SK-N-SH treated with all-trans-retinoic acid at 6 μM for 48 hours (cell line): ENCODE data around the gene FOXF1.

Experiments
- ATAC-seq: fragments of 200-7000 bp; cut with Tn5 transposase; 3 replicates; pipeline ENCODE4 v1.9.1; 2020; ENCODE audit warnings: mild to moderate bottlenecking, moderate library complexity
- BACH2 ChIP-seq: fragments of 250-450 bp; sonication (Bioruptor Pico); IDR thresholded peaks from 2 replicates; pipeline ENCODE4 v1.9.0; 2021; ENCODE audit warnings: mild to moderate bottlenecking, borderline replicate concordance
- CREB5 ChIP-seq: fragments of 250-450 bp; sonication (Bioruptor Pico); IDR thresholded peaks from 2 replicates; pipeline ENCODE4 v1.5.1; 2020; ENCODE audit warnings: low read depth, mild to moderate bottlenecking, moderate library complexity
- CSDC2 ChIP-seq: fragments of 250-450 bp; sonication (Bioruptor Pico); IDR thresholded peaks from 2 replicates; pipeline ENCODE4 v1.5.0; 2020; ENCODE audit warnings: mild to moderate bottlenecking, moderate library complexity
- CSRNP3 ChIP-seq: fragments of 250-450 bp; sonication (Bioruptor Pico); IDR thresholded peaks from 2 replicates; pipeline ENCODE4 v1.5.1; 2021; ENCODE audit warnings: mild to moderate bottlenecking, moderate library complexity
- ESRRG ChIP-seq: fragments of 250-450 bp; sonication (Bioruptor Pico); IDR thresholded peaks from 2 replicates; pipeline ENCODE4 v1.6.1; 2021; ENCODE audit warnings: mild to moderate bottlenecking
- GLIS3 ChIP-seq: fragments of 250-450 bp; sonication (Bioruptor Pico); IDR thresholded peaks from 2 replicates; pipeline ENCODE4 v1.5.0; 2020; ENCODE audit warnings: mild to moderate bottlenecking, moderate library complexity
- ISL1 ChIP-seq: fragments of 250-450 bp; sonication (Bioruptor Pico); IDR thresholded peaks from 2 replicates; pipeline ENCODE4 v2.1.2; 2022; ENCODE audit warnings: mild to moderate bottlenecking, moderate library complexity
- OSR1 ChIP-seq: fragments of 250-450 bp; sonication (Bioruptor Pico); IDR thresholded peaks from 2 replicates; pipeline ENCODE4 v1.8.0; 2022; ENCODE audit warnings: moderate library complexity, mild to moderate bottlenecking, inconsistent platforms
- PATZ1 ChIP-seq: fragments of 250-450 bp; sonication (Bioruptor Pico); IDR thresholded peaks from 2 replicates; pipeline ENCODE4 v1.8.0; 2020; ENCODE audit warnings: mild to moderate bottlenecking, moderate library complexity, borderline replicate concordance
- POU6F1 ChIP-seq: fragments of 250-450 bp; sonication (Bioruptor Pico); IDR thresholded peaks from 2 replicates; pipeline ENCODE4 v1.8.0; 2021; ENCODE audit warnings: low read depth, mild to moderate bottlenecking, moderate library complexity, borderline replicate concordance
- PPARA ChIP-seq: fragments of 250-450 bp; sonication (Bioruptor Pico); IDR thresholded peaks from 2 replicates; pipeline ENCODE4 v1.5.0; 2020; ENCODE audit warnings: mild to moderate bottlenecking, borderline replicate concordance
- RARB ChIP-seq: fragments of 250-450 bp; sonication (Bioruptor Pico); IDR thresholded peaks from 2 replicates; pipeline ENCODE4 v1.8.0; 2021; ENCODE audit warnings: mild to moderate bottlenecking, moderate library complexity
- SNAI2 ChIP-seq: fragments of 250-450 bp; sonication (Bioruptor Pico); IDR thresholded peaks from 2 replicates; pipeline ENCODE4 v1.5.0; 2020; ENCODE audit warnings: mild to moderate bottlenecking, moderate library complexity
- TCF4 ChIP-seq: fragments of 250-450 bp; sonication (Bioruptor Pico); IDR thresholded peaks from 2 replicates; pipeline ENCODE4 v1.8.0; 2021; ENCODE audit warnings: mild to moderate bottlenecking, moderate library complexity, borderline replicate concordance
- TOX ChIP-seq: fragments of 250-450 bp; sonication (Bioruptor Pico); IDR thresholded peaks from 2 replicates; pipeline ENCODE4 v1.8.0; 2021; ENCODE audit warnings: mild to moderate bottlenecking, moderate library complexity, borderline replicate concordance
- ZC3H10 ChIP-seq: fragments of 250-450 bp; sonication (Bioruptor Pico); IDR thresholded peaks from 2 replicates; pipeline ENCODE4 v1.5.1; 2021; ENCODE audit warnings: mild to moderate bottlenecking, moderate library complexity
- ZFP3 ChIP-seq: fragments of 250-450 bp; sonication (Bioruptor Pico); IDR thresholded peaks from 2 replicates; pipeline ENCODE4 v1.5.0; 2020; ENCODE audit warnings: mild to moderate bottlenecking, moderate library complexity
- ZFP30 ChIP-seq: fragments of 450-650 bp; formaldehyde crosslinking; IDR thresholded peaks from 2 replicates; pipeline ENCODE4 v1.5.0; 2022; ENCODE audit warnings: mild to moderate bottlenecking, moderate library complexity
- ZNF565 ChIP-seq: fragments of 450-650 bp; formaldehyde crosslinking; conservative IDR thresholded peaks from 2 replicates; pipeline ENCODE4 v1.5.0; 2020; ENCODE audit warnings: low read depth, mild to moderate bottlenecking, moderate library complexity
- ZNF70 ChIP-seq: fragments of 450-650 bp; formaldehyde crosslinking; IDR thresholded peaks from 2 replicates; pipeline ENCODE4 v1.5.0; 2020; ENCODE audit warnings: mild to moderate bottlenecking, moderate library complexity

Gene FOXF1

GRCh38 chr16:86514481-86515376 lies 4.4 kb downstream of the FOXF1 start:
- TF ChIP-seq PATZ1: no peak
- no peak for TF ChIP-seq ZNF70 (CRISPR knock-in tag)
- TF ChIP-seq ISL1 (CRISPR knock-in tag): no peak
- TF ChIP-seq CSDC2 (CRISPR knock-in tag): no peak
- no peak for TF ChIP-seq ESRRG
- TF ChIP-seq POU6F1 (CRISPR knock-in tag): no peak
- no peak for TF ChIP-seq CREB5 (CRISPR knock-in tag)
- no peak for TF ChIP-seq ZC3H10
- no peak for TF ChIP-seq ZFP3 (CRISPR knock-in tag)
- no peak for TF ChIP-seq TCF4
- TF ChIP-seq ZFP30: no peak
- no peak for TF ChIP-seq CSRNP3
- TF ChIP-seq SNAI2 (CRISPR knock-in tag): no peak
- TF ChIP-seq OSR1 (CRISPR knock-in tag): no peak
- no peak for TF ChIP-seq GLIS3
- TF ChIP-seq ZNF565: no peak
- no peak for TF ChIP-seq PPARA (CRISPR knock-in tag)
- ATAC-seq: no peak

GRCh38 chr16:86515413-86515776 lies 5.1 kb downstream of the FOXF1 start:
- no peak for ATAC-seq
- TF ChIP-seq ZNF70 (CRISPR knock-in tag) (no peak), ZC3H10 (no peak), POU6F1 (CRISPR knock-in tag) (no peak), TOX (no peak)

GRCh38 chr16:86515777-86516622 lies 5.7 kb downstream of the FOXF1 start:
- ATAC-seq: no peak
- TF ChIP-seq RARB (CRISPR knock-in tag) (no peak), TOX (no peak), GLIS3 (no peak), ESRRG (no peak), ZNF70 (CRISPR knock-in tag) (no peak), TCF4 (no peak), SNAI2 (CRISPR knock-in tag) (no peak)

- no peak for ATAC-seq
- TF ChIP-seq ZNF70 (CRISPR knock-in tag): no peak
- TF ChIP-seq BACH2 (CRISPR knock-in tag): no peak
- TF ChIP-seq CREB5 (CRISPR knock-in tag): no peak
- TF ChIP-seq TCF4: no peak
- no peak for TF ChIP-seq ZC3H10
- no peak for TF ChIP-seq OSR1 (CRISPR knock-in tag)
- TF ChIP-seq GLIS3: no peak
- TF ChIP-seq PATZ1: no peak
- no peak for TF ChIP-seq SNAI2 (CRISPR knock-in tag)
Measured at GRCh38 chr16:86516623-86517003, 6.3 kb downstream of the FOXF1 start.
